Keratinocyte (primary cell): Measurements from ENCODE around the gene SNRPB. TPM values are rescaled to one million over a fixed set of nuclear protein-coding genes. Genes with fewer than 3 reads are reported as not detected.

Experiments
- DNase-seq: peaks from one replicate; pipeline ENCODE4 v3.0.0-alpha.2; 2011; ENCODE audit warnings: low read depth, missing footprints, low spot score
- FAIRE-seq: peaks from 2 replicates; lab custom pipeline; 2011; peaks lifted over from hg19 to GRCh38; lab: Jason Lieb, UNC
- H2AFZ ChIP-seq: 2 replicates; pipeline ENCODE4 v1.6.0; 2012; ENCODE audit warnings: low read length, control low read depth, inconsistent platforms; ENCODE audit not compliant: control insufficient read depth
- H3K27ac ChIP-seq: 2 replicates; pipeline ENCODE4 v1.5.1; 2011; ENCODE audit warnings: low read length; ENCODE audit not compliant: control insufficient read depth, insufficient read depth
- H3K27me3 ChIP-seq: 3 replicates; pipeline ENCODE4 v1.6.0; 2011; ENCODE audit warnings: low read length; ENCODE audit not compliant: control insufficient read depth, insufficient read depth; ENCODE audit errors: extremely low read depth
- H3K36me3 ChIP-seq, 2 experiments: 2 replicates in 1 of 2; 3 replicates in 1 of 2; pipeline ENCODE4 v1.5.1; 2011; ENCODE audit warnings: low read length in 2 of 2, mild to moderate bottlenecking in 1 of 2; ENCODE audit not compliant: control insufficient read depth in 2 of 2, insufficient read depth in 2 of 2; ENCODE audit errors: extremely low read depth in 1 of 2
- H3K4me1 ChIP-seq: 3 replicates; pipeline ENCODE4 v1.5.1; 2011; ENCODE audit warnings: low read length; ENCODE audit not compliant: control insufficient read depth, insufficient read depth; ENCODE audit errors: extremely low read depth
- H3K4me2 ChIP-seq: 3 replicates; pipeline ENCODE4 v1.6.0; 2011; ENCODE audit warnings: low read depth, low read length; ENCODE audit not compliant: control insufficient read depth, insufficient read depth; ENCODE audit errors: extremely low read depth
- H3K4me3 ChIP-seq, 3 experiments: fragments of 200-600 bp in 1 of 3; sonication (generic) in 1 of 3; 2 replicates in 2 of 3; 3 replicates in 1 of 3; pipeline ENCODE4 v1.5.1; 2011 to 2016; ENCODE audit warnings: low read length in 3 of 3, mild to moderate bottlenecking in 3 of 3, control low read depth in 2 of 3, inconsistent platforms in 1 of 3, low read depth in 1 of 3, mixed read lengths in 1 of 3, mixed run types in 1 of 3, moderate library complexity in 1 of 3; ENCODE audit not compliant: control insufficient read depth in 2 of 3, insufficient read depth in 2 of 3; ENCODE audit errors: extremely low read depth in 1 of 3
- H3K79me2 ChIP-seq: 2 replicates; pipeline ENCODE4 v1.6.0; 2012; ENCODE audit warnings: low read length; ENCODE audit not compliant: control insufficient read depth, insufficient read depth
- H3K9ac ChIP-seq: 3 replicates; pipeline ENCODE4 v1.6.0; 2011; ENCODE audit warnings: low read length; ENCODE audit not compliant: control insufficient read depth, insufficient read depth; ENCODE audit errors: extremely low read depth
- H3K9me1 ChIP-seq: 3 replicates; pipeline ENCODE4 v1.6.0; 2011; ENCODE audit warnings: low read length; ENCODE audit not compliant: control insufficient read depth, insufficient read depth; ENCODE audit errors: extremely low read depth
- H3K9me3 ChIP-seq: 2 replicates; pipeline ENCODE4 v1.5.1; 2012; ENCODE audit warnings: low read depth, low read length; ENCODE audit not compliant: control insufficient read depth
- H4K20me1 ChIP-seq: 3 replicates; pipeline ENCODE4 v1.6.0; 2011; ENCODE audit warnings: low read length; ENCODE audit not compliant: control insufficient read depth, insufficient read depth; ENCODE audit errors: extremely low read depth
- CTCF ChIP-seq, 3 experiments: IDR thresholded peaks in 1 of 3; conservative IDR thresholded peaks in 1 of 3; optimal IDR thresholded peaks in 1 of 3; 2 replicates in 2 of 3; 3 replicates in 1 of 3; pipeline versions ENCODE3 to v1.5.1; 2011; ENCODE audit warnings: low read length in 3 of 3, mild to moderate bottlenecking in 3 of 3, moderate library complexity in 2 of 3, control low read depth in 1 of 3, inconsistent platforms in 1 of 3; ENCODE audit not compliant: insufficient read depth in 2 of 3; ENCODE audit errors: extremely low read depth in 1 of 3
- EZH2 ChIP-seq: IDR thresholded peaks from one replicate; pipeline ENCODE4 v1.6.1; 2012; ENCODE audit warnings: inconsistent platforms, mild to moderate bottlenecking, low read length, moderate library complexity
- dilution Hi-C: fragments of 300-500 bp; cut with MboI; formaldehyde crosslinking; loops from one replicate; pipeline ENCODE4 v1.7.0; 2020; ENCODE audit warnings: low sequenced_read_pairs; ENCODE audit not compliant: extremely low pct_ligation_motif_present
- polyA plus RNA-seq, 5 experiments: library from polyadenylated mRNA; depleted of rRNA in 3 of 5; stranded (reverse) in 3 of 5; stranded (forward) in 1 of 5; unstranded in 1 of 5; fragments of >200 nt; gene quantifications; 1 replicate in 1 of 5; 2 replicates in 3 of 5; 3 replicates in 1 of 5; pipeline versions ENCODE4 v1.2.1 to v1.2.3, GENCODE V29; 2011 to 2012; ENCODE audit warnings: missing spikeins in 2 of 5, low read depth in 1 of 5, low replicate concordance in 1 of 5

Gene SNRPB
- polyA plus RNA-seq, 1 donor (not counting 4 experiments of a cell fraction or from before 2014, with no cell fraction given) = 199 TPM

- H3K27me3 ChIP-seq = no peaks in the 10 kb centered on the region
- dilution Hi-C loops = no loop called here
- no peaks in the 10 kb centered on the region for H3K79me2 ChIP-seq
- H3K4me1 ChIP-seq = no peaks in the 10 kb centered on the region
- no peak overlapping the region for H2AFZ ChIP-seq
- TF ChIP-seq CTCF (optimal IDR thresholded peaks at IDR 0.05 in 1 of 3, IDR thresholded peaks at IDR 0.05 in 1 of 3, conservative IDR thresholded peaks at IDR 0.05 in 1 of 3; ENCODE audit: extremely low read depth in 1 of 3, insufficient read depth in 2 of 3, low read length in 3 of 3) = no peak
- DNase-seq = no peak
- no peak for FAIRE-seq
- no peak overlapping the region for H3K9ac ChIP-seq
- H3K36me3 ChIP-seq = peaks cover 24 to 29% of the 10 kb centered on the region in 2 experiments
- no peak overlapping the region for H3K4me3 ChIP-seq
- no peaks in the 10 kb centered on the region for H3K9me3 ChIP-seq
- H4K20me1 ChIP-seq = no peaks in the 10 kb centered on the region
- H3K9me1 ChIP-seq = no peaks in the 10 kb centered on the region
- no peak overlapping the region for H3K4me2 ChIP-seq
- H3K27ac ChIP-seq = no peak overlapping the region
Observed at GRCh38 chr20:2483504-2483903, 12.9 kb upstream of the SNRPB start.

GRCh38 chr20:2480381-2480780 lies 9.8 kb upstream of the SNRPB start:
- Histone ChIP-seq H3K27ac (no peak overlapping the region), H3K9me1 (no peaks in the 10 kb centered on the region), H3K4me2 (no peak overlapping the region), H3K79me2 (no peaks in the 10 kb centered on the region), H3K9ac (no peak overlapping the region), H3K4me1 (no peaks in the 10 kb centered on the region), H4K20me1 (no peaks in the 10 kb centered on the region), H2AFZ (no peak overlapping the region), H3K4me3 (no peak overlapping the region), H3K9me3 (no peaks in the 10 kb centered on the region), H3K36me3 (peaks cover 21 to 25% of the 10 kb centered on the region in 2 experiments), H3K27me3 (no peaks in the 10 kb centered on the region)
- no peak for FAIRE-seq
- DNase-seq = no peak
- TF ChIP-seq EZH2 (no peak), CTCF (optimal IDR thresholded peaks at IDR 0.05 in 1 of 3, IDR thresholded peaks at IDR 0.05 in 1 of 3, conservative IDR thresholded peaks at IDR 0.05 in 1 of 3; ENCODE audit: extremely low read depth in 1 of 3, insufficient read depth in 2 of 3, low read length in 3 of 3) (no peak)
- dilution Hi-C loops = no loop called here
